ENCODE measurements around the gene GLRX. TPM values are rescaled to one million over a fixed set of nuclear protein-coding genes. Genes with fewer than 3 reads are reported as not detected.

Gene GLRX
- total and polyA plus RNA-seq, 2 of the 13 experiments (the other 11 are each of a cell fraction or from before 2014, with no cell fraction given), result 63.8 to 499 TPM

DNA sequence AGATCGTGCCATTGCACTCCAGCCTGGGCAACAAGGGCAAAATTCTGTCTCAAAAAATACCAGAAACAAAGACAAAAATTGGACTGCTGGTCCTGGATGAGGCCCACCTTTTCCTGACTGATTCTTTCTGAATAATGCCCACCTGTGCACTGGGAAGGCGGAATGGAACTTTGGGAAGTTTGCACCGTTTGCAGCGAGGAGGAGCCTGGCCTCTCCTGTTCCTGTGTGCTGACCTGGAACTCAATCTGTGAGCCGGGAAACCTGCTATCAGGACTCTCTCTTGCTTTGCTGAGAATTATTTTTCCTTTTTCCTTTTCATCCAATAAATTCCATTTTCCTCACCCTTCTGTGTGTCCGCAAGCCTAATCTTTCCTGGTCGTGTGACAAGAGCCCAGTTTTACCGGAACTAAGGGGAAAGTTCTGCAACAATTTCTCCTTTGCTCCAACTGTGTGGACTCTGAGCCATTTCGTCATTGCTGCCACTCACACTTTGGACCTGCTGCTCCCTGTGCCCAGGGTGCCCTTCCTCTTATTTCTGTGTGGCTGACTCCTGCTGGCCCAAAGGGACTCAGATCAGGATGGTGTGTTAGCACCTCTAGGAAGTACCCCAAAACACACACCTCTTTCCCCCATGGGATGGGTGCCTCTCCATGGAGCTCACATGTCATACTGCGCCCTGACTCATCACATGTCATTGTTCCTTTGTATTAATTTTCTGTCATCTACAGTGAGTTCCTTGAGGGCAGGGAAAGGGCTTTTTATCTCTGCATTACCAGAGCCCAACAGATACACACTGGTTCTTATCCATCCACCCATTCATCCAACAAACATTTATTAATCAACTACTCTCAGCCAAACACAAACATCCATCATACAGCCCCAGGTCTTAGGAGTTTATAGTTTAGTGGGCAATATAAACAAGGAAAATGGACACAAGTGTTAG is 4.7 kb upstream of the GLRX start (continued):
- TF ChIP-seq, protein P1, sequence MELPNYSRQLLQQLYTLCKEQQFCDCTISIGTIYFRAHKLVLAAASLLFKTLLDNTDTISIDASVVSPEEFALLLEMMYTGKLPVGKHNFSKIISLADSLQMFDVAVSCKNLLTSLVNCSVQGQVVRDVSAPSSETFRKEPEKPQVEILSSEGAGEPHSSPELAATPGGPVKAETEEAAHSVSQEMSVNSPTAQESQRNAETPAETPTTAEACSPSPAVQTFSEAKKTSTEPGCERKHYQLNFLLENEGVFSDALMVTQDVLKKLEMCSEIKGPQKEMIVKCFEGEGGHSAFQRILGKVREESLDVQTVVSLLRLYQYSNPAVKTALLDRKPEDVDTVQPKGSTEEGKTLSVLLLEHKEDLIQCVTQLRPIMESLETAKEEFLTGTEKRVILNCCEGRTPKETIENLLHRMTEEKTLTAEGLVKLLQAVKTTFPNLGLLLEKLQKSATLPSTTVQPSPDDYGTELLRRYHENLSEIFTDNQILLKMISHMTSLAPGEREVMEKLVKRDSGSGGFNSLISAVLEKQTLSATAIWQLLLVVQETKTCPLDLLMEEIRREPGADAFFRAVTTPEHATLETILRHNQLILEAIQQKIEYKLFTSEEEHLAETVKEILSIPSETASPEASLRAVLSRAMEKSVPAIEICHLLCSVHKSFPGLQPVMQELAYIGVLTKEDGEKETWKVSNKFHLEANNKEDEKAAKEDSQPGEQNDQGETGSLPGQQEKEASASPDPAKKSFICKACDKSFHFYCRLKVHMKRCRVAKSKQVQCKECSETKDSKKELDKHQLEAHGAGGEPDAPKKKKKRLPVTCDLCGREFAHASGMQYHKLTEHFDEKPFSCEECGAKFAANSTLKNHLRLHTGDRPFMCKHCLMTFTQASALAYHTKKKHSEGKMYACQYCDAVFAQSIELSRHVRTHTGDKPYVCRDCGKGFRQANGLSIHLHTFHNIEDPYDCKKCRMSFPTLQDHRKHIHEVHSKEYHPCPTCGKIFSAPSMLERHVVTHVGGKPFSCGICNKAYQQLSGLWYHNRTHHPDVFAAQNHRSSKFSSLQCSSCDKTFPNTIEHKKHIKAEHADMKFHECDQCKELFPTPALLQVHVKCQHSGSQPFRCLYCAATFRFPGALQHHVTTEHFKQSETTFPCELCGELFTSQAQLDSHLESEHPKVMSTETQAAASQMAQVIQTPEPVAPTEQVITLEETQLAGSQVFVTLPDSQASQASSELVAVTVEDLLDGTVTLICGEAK (IDR thresholded peaks at IDR 0.05), result no peak
- TF ChIP-seq, protein P1 (CRISPR knock-in tag; IDR thresholded peaks at IDR 0.05), result peak; percentile 43; the same call in 1 of the 2 replicates
- TF ChIP-seq ATF7 (IDR thresholded peaks at IDR 0.05) (peak; percentile 82), ATF7 (CRISPR knock-in tag; IDR thresholded peaks at IDR 0.05) (peak; percentile 97), GATAD2A (CRISPR knock-in tag; IDR thresholded peaks at IDR 0.05) (peak; percentile 97), HOXA3 (CRISPR knock-in tag; IDR thresholded peaks at IDR 0.05) (peak; percentile 93), BRCA1 (CRISPR knock-in tag; IDR thresholded peaks at IDR 0.05) (no peak), SRSF1 (optimal IDR thresholded peaks at IDR 0.05; ENCODE audit: low read depth, low read length) (no peak), JUNB (CRISPR knock-in tag; IDR thresholded peaks at IDR 0.05; ENCODE audit: borderline replicate concordance) (peak; percentile 39; the same call in 1 of the 2 replicates), ZNF253 (CRISPR knock-in tag; IDR thresholded peaks at IDR 0.05; ENCODE audit: borderline replicate concordance) (no peak), HNRNPUL1 (IDR thresholded peaks at IDR 0.05; ENCODE audit: low read depth, low read length) (no peak), HDAC1 (CRISPR knock-in tag; IDR thresholded peaks at IDR 0.05) (peak; percentile 89), PITX1 (CRISPR knock-in tag; IDR thresholded peaks at IDR 0.05) (peak; percentile 55), JUND (CRISPR knock-in tag; IDR thresholded peaks at IDR 0.05) (peak; percentile 84; the same call in 1 of the 2 replicates), ZNF672 (CRISPR knock-in tag; IDR thresholded peaks at IDR 0.05) (no peak), GTF2F1 (IDR thresholded peaks at IDR 0.05; ENCODE audit: low read length) (no peak)
- TF ChIP-seq, protein P2, sequence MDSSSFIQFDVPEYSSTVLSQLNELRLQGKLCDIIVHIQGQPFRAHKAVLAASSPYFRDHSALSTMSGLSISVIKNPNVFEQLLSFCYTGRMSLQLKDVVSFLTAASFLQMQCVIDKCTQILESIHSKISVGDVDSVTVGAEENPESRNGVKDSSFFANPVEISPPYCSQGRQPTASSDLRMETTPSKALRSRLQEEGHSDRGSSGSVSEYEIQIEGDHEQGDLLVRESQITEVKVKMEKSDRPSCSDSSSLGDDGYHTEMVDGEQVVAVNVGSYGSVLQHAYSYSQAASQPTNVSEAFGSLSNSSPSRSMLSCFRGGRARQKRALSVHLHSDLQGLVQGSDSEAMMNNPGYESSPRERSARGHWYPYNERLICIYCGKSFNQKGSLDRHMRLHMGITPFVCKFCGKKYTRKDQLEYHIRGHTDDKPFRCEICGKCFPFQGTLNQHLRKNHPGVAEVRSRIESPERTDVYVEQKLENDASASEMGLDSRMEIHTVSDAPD (CRISPR knock-in tag; IDR thresholded peaks at IDR 0.05), result no peak
- TF ChIP-seq, protein P3, sequence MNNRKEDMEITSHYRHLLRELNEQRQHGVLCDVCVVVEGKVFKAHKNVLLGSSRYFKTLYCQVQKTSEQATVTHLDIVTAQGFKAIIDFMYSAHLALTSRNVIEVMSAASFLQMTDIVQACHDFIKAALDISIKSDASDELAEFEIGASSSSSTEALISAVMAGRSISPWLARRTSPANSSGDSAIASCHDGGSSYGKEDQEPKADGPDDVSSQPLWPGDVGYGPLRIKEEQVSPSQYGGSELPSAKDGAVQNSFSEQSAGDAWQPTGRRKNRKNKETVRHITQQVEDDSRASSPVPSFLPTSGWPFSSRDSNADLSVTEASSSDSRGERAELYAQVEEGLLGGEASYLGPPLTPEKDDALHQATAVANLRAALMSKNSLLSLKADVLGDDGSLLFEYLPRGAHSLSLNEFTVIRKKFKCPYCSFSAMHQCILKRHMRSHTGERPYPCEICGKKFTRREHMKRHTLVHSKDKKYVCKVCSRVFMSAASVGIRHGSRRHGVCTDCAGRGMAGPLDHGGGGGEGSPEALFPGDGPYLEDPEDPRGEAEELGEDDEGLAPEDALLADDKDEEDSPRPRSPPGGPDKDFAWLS (CRISPR knock-in tag; IDR thresholded peaks at IDR 0.05; ENCODE audit: borderline replicate concordance), result no peak

All from HepG2 (cell line).